Activated naive CD8-positive, alpha-beta T cell treated with anti-CD3 and anti-CD28 coated beads, Interleukin-2, amount 50 U/mL, for 24 hours (primary cell): ENCODE measurements around the gene SLC66A1.

Experiments
- ATAC-seq: fragments of 150-1000 bp; cut with Tn5 transposase; one replicate; pipeline ENCODE4 v1.10.0; 2021
- DNase-seq: peaks from one replicate; pipeline ENCODE4 v3.0.0; 2021
- H3K27ac Mint-ChIP-seq: one replicate; pipeline ENCODE4 v1.8.0; 2021; ENCODE audit warnings: mild to moderate bottlenecking, mixed read lengths
- H3K27me3 Mint-ChIP-seq: one replicate; pipeline ENCODE4 v1.8.0; 2021; ENCODE audit warnings: mixed read lengths
- H3K36me3 Mint-ChIP-seq: one replicate; pipeline ENCODE4 v1.8.0; 2021; ENCODE audit warnings: low read depth, mixed read lengths
- H3K4me1 Mint-ChIP-seq: one replicate; pipeline ENCODE4 v1.8.0; 2021; ENCODE audit warnings: mixed read lengths
- H3K4me3 Mint-ChIP-seq: one replicate; pipeline ENCODE4 v1.8.0; 2021; ENCODE audit warnings: mild to moderate bottlenecking, moderate library complexity, mixed read lengths
- H3K9me3 Mint-ChIP-seq: one replicate; pipeline ENCODE4 v1.8.0; 2021; ENCODE audit warnings: mixed read lengths

SLC66A1 gene

DNA sequence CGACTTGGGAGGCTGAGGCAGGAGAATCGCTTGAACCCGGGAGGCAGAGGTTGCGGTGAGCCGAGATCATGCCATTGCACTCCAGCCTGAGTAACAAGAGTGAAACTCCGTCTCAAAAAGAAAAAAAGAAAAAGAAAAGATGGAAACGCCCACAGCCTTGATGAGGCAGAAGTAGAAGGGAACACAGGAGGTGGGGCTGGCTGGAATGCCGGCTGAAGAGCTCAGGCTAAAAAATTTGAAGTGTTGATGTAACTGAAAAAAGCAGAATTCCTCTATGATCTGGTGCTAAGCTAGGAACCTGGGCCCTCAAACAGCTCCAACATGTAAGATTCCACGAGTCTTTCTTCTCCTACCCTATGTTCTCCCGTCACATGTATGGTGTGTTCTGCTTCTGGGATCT lies 53.6 kb downstream of the SLC66A1 start:
- H3K27ac Mint-ChIP-seq: no peak overlapping the region
- H3K4me1 Mint-ChIP-seq: peaks cover 23% of the 10 kb centered on the region
- ATAC-seq (no peak), DNase-seq (no peak)
- H3K4me3 Mint-ChIP-seq: no peak overlapping the region
- peaks cover 10% of the 10 kb centered on the region for H3K36me3 Mint-ChIP-seq
- H3K9me3 Mint-ChIP-seq: no peaks in the 10 kb centered on the region
- no peaks in the 10 kb centered on the region for H3K27me3 Mint-ChIP-seq

DNA sequence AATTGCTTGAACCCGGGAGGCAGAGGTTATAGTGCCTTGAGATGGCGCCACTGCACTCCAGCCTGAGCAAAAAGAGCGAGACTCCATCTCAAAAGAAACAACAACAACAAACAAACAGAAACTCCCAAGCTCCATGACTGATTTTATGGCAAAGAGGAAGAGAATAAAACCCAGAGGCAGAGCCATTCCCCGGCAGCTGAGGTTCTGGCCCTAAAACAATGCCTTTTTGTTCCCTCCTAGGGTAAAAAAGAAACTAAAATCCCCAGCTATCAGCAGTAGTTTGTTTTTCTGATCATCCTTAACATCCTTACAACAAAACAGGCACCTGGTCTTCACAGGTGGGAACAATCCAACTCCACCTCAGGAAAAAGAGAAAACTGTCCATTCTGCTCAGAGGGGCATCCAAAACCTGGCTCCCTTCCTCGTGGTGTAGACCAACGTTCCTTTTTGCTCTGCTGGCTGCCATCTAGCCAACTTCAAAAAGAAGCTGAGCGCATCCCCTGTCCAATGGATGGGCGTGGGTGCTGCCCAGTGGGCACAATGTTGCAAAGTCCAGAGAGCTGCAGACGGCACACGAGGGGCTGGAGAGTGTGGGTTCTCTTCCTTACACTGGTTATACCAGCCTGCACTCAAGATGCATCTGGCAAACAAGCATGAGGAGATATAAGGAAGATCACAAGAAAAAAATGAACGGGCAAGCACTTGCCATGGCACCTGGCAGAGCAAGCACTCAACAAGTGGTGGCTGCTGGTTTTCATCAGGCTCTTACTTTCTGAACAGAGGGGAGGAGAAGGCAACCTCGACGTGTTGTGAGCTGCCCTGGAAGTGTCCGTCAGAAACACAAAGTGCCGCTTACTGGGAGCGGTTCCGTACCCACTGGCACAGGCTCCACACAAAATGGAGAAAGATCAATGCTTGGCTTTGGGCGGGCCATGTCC lies 54.7 kb downstream of the SLC66A1 start:
- Mint-ChIP-seq H3K4me1 (peaks cover 13% of the 10 kb centered on the region), H3K36me3 (peaks cover 12% of the 10 kb centered on the region), H3K9me3 (no peaks in the 10 kb centered on the region), H3K27me3 (no peaks in the 10 kb centered on the region), H3K27ac (peak overlapping the region; percentile 31), H3K4me3 (no peak overlapping the region)
- ATAC-seq (no peak), DNase-seq (no peak)

DNA sequence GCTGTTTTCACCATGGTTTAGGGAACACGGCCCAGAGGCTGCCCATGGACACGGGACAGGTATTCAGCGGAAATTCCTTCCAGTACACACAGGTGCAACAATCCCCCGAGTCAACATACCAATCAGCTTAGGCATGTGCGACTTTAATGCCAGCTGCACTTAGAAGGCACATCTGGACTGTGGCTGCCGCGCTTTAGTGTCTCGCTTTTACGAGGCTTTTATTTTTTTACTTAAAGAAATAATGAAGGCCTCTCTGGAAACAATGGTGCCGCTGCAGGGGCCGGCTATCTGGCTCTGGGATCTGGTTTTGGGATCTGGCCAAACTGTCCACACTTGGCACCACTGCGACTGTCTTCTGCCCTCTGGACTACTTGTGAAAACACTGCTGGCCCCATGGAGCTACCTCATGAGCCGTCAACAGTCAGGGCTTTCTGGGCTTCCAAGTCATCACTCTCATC lies 55.5 kb downstream of the SLC66A1 start:
- H3K9me3 Mint-ChIP-seq: no peaks in the 10 kb centered on the region
- ATAC-seq (no peak), DNase-seq (no peak)
- H3K36me3 Mint-ChIP-seq: peaks cover 11% of the 10 kb centered on the region
- no peaks in the 10 kb centered on the region for H3K27me3 Mint-ChIP-seq
- peaks cover 7% of the 10 kb centered on the region for H3K4me1 Mint-ChIP-seq
- H3K4me3 Mint-ChIP-seq: no peak overlapping the region
- no peak overlapping the region for H3K27ac Mint-ChIP-seq

DNA sequence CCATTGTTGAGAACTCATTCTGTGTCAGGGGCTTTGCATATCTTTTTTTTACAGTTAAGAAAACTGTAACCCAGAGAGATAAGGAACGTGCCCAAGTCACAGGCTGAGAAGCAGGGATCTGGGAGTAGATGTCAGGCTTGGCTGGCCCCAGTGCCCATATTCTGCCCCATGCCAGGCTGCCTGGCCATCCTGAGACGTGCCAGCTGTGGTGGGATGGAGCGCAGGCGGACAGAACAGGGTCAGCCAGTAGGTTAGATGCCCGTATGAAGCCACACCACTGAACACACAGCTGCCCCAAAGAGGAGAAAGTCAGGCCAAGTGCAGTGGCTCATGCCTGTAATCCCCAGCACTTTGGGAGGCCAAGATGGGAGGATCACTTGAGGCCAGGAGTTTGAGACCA lies 55.9 kb downstream of the SLC66A1 start:
- Mint-ChIP-seq H3K36me3 (peaks cover 7% of the 10 kb centered on the region), H3K27me3 (no peaks in the 10 kb centered on the region), H3K27ac (no peak overlapping the region), H3K4me3 (no peak overlapping the region), H3K4me1 (peaks cover 4% of the 10 kb centered on the region), H3K9me3 (no peaks in the 10 kb centered on the region)
- DNase-seq: no peak
- ATAC-seq: no peak

DNA sequence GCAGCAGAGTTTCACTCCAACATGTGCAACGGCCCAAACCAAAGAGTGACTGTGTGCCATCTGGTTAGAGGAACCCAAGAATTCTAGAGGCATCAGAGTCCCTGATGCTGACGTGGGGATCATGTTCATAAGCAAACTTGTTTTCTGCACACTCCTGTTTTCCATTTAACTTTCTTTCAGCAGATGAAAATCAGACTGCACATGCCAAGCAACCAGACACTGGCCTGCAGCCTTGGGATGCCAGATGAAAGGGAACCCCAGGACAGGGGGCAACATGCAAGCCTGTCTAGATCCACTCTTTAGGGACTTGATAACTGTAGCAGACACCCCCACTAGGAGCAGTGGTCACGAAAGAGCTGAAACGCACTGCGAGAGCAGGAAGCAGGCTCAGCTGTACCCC lies 56.8 kb downstream of the SLC66A1 start:
- Mint-ChIP-seq H3K4me3 (no peak overlapping the region), H3K9me3 (no peaks in the 10 kb centered on the region), H3K27ac (no peak overlapping the region), H3K4me1 (peaks cover 4% of the 10 kb centered on the region), H3K36me3 (peaks cover 5% of the 10 kb centered on the region), H3K27me3 (no peaks in the 10 kb centered on the region)
- DNase-seq (no peak), ATAC-seq (no peak)

DNA sequence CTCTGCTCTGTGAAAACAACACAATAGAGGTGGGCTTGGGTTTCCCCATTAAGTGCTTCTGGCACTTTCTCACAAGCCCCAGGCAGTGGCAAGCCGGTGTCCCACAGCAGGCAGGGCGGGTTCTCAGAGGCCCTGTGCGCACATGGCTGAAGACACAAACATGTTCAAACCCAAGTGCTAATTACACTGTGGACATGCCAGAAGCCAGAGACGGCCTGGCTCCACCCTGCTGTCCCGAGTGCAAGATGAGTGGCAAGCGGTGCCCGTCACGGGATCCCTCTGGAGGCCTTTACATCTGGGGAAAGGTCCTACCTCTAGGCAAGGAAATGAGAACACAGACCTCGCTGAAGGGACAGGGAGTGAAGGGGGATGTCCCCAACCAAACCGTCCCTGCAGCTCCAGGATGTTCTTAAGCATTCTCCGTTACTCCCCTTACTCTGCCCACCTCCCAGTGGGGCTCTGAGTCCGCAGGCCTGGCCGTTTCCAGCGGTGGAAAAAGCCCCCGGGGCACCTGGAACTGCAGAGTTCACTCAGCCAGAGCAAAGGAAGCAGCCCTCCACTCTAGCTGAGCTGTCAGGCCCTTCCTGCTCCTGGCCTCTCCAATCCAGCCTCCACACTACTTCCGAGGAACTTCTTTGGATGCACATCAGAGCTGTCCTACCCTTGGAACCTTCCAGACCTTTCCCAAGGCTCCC lies 57.4 kb downstream of the SLC66A1 start:
- H3K27ac Mint-ChIP-seq: no peak overlapping the region
- peaks cover 3% of the 10 kb centered on the region for H3K36me3 Mint-ChIP-seq
- ATAC-seq (no peak), DNase-seq (no peak)
- H3K4me1 Mint-ChIP-seq: peaks cover 4% of the 10 kb centered on the region
- H3K4me3 Mint-ChIP-seq: no peak overlapping the region
- H3K27me3 Mint-ChIP-seq: no peaks in the 10 kb centered on the region
- no peaks in the 10 kb centered on the region for H3K9me3 Mint-ChIP-seq

DNA sequence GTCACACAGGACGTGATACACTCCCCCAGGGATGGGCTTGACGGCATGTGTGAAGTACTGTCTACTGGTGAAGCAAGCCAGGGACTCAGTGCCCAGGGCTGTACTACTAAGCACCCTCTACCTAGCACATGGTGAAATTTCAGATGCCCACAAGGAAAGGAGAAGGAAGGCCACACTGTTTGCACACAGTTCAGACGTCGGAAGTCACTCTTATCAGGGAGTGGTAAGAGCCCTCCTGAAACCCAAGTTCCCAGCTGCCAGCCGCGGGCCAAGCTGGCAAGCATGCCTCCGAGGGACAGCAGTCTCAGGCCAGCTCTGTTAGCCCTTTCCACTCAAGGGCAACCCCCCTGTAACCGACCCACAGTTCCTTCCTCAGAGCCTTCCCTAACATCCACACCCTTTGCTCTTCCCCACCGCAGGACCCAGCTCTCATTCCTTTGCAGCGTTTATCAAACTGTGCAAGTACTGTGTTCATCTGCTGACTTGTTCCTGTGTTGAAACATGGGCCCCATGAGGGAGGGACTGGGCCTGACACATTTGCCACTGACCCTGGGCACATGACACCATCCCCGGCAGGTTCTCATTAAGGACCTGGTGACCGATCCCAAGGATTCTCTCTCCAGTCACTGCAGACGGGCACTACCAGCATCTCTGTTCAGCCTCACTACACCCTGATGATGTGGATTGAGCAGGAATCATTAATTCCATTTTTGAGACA lies 58.5 kb downstream of the SLC66A1 start:
- no peak overlapping the region for H3K4me3 Mint-ChIP-seq
- H3K27ac Mint-ChIP-seq: peak overlapping the region; percentile 59
- peaks cover 4% of the 10 kb centered on the region for H3K4me1 Mint-ChIP-seq
- H3K9me3 Mint-ChIP-seq: no peaks in the 10 kb centered on the region
- DNase-seq (no peak), ATAC-seq (no peak)
- H3K27me3 Mint-ChIP-seq: no peaks in the 10 kb centered on the region
- peaks cover 7% of the 10 kb centered on the region for H3K36me3 Mint-ChIP-seq

DNA sequence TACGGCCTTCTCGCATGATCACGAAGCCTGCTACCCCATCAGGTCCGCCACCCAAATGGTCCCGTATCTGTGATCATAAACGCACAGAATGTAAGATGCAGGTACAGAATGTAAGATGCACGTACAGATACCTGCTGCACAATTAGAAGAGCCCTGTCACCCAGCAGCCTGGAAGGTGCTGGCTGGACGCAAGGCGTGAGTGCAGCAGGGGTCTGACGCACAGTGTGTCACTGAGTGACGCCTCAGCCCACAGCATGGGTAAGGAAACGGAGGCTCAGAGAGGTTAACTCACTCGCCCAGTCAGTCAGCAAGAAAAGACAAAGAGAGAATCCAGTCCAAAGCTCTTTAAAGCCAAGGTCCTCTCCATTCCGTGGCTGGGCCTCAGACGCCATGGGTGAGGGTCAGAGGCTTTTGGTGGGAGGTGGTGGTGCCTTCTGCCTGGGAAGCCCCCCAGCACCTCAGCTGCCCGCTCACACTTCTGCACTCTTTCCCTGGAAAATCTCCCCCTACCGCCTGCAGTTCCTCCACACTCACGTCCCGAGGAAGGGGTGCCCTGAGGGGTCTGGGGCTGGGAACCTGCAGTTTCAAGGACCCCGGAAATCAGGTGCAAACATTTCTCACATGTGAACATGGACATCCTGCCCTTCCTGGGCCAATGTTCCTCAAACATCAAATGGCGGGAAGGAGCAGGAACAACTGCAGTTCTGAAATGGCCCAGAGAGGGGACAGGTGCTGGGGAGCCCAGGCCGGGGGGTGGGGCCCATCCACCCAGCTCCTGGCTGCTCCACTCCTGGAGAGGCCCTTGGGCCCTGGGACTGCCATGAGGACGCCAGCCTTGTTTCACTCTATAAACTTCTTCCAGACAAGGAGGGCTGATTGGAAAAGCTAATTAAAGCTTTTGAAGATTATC lies 59.4 kb downstream of the SLC66A1 start:
- ATAC-seq (no peak), DNase-seq (no peak)
- Mint-ChIP-seq H3K27me3 (no peaks in the 10 kb centered on the region), H3K4me3 (no peak overlapping the region), H3K9me3 (no peaks in the 10 kb centered on the region), H3K36me3 (peaks cover 12% of the 10 kb centered on the region), H3K27ac (no peak overlapping the region), H3K4me1 (peaks cover 4% of the 10 kb centered on the region)

DNA sequence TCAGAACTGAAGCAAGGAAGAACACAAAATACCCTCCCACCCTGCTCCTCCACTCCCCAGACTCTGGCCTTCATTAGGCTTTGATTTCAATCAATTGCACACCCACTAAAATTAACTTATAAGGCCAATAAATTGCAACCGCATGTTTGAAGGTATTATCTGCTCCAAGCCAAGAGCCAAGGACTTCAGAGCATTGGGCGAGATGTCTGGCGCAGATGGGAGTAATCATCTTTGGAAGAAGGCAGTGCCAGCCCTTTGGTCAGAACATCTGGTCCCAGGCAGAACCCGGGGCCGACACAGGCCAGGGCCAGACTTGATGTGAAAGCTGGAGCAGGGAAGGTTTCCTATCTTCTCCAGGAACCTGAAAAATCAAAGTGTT lies 60.0 kb downstream of the SLC66A1 start:
- DNase-seq (no peak), ATAC-seq (no peak)
- no peaks in the 10 kb centered on the region for H3K27me3 Mint-ChIP-seq
- no peak overlapping the region for H3K4me3 Mint-ChIP-seq
- H3K9me3 Mint-ChIP-seq: no peaks in the 10 kb centered on the region
- peaks cover 17% of the 10 kb centered on the region for H3K36me3 Mint-ChIP-seq
- H3K4me1 Mint-ChIP-seq: peaks cover 9% of the 10 kb centered on the region
- peak overlapping the region; percentile 46 for H3K27ac Mint-ChIP-seq

DNA sequence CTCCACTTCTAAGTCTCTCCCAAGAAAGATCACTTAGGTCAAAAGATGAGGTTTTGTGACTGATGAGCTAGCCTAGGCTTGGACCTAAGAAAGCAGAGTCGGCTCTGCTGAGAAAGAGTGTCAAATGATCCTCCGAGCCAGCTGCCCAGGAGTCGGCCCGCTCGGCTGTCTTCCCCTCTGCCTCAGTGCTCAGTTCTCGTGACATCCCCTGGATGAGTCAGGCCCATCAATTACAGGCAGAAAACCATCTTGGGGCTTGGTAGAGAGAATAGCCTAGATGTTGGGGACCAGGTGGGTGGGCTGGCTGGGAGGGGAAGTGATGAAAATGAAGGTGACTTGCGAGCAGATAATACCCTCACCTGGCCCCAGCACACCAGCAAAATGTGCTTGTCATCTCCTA lies 60.5 kb downstream of the SLC66A1 start:
- Mint-ChIP-seq H3K27ac (peak overlapping the region; percentile 46), H3K36me3 (peaks cover 21% of the 10 kb centered on the region), H3K4me3 (no peak overlapping the region), H3K4me1 (peaks cover 11% of the 10 kb centered on the region), H3K9me3 (no peaks in the 10 kb centered on the region), H3K27me3 (no peaks in the 10 kb centered on the region)
- ATAC-seq (no peak), DNase-seq (no peak)

DNA sequence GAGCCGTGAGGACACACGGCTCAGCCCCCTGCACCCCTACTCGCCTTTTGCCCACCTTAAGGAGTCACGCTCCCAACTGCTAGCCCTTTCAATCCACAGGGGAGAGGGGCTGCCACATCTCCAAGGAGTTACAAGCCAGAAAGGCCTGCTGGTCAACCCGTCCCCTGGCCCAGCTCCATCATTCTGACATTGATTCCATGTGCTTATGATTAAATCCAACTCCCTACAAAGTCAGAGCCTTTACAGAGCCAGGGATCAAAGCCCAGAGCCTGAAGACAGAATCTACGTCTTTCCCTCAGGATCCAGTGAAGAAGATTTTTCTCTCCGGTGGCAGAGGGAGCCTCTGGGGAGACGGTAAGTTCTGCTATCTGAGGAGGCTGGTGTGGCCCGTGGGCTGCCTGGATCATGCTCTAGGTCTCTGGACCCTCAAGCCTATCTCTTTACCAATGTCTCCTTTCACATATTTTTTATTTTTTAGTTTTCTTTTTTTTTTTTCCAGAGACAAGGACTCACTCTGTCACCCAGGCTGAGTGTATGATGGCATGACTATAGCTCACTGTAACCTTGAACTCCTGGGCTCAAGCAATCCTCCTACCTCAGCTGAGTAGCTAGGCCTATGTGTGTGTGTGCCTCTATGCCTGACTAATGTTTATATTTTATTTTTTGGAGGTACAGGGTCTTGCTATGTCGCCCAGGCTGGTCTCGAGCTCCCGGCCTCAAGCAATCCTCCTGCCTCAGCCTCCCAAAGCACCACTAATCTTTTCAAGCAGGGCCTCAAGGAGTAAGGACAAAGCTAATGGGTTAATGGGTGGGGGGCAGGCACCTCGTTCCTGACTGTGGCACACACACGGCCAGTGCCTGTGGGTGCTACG lies 61.3 kb downstream of the SLC66A1 start:
- ATAC-seq (no peak), DNase-seq (no peak)
- no peak overlapping the region for H3K4me3 Mint-ChIP-seq
- H3K27me3 Mint-ChIP-seq: no peaks in the 10 kb centered on the region
- H3K4me1 Mint-ChIP-seq: peaks cover 19% of the 10 kb centered on the region
- no peaks in the 10 kb centered on the region for H3K9me3 Mint-ChIP-seq
- H3K36me3 Mint-ChIP-seq: peaks cover 28% of the 10 kb centered on the region
- H3K27ac Mint-ChIP-seq: peak overlapping the region; percentile 9

DNA sequence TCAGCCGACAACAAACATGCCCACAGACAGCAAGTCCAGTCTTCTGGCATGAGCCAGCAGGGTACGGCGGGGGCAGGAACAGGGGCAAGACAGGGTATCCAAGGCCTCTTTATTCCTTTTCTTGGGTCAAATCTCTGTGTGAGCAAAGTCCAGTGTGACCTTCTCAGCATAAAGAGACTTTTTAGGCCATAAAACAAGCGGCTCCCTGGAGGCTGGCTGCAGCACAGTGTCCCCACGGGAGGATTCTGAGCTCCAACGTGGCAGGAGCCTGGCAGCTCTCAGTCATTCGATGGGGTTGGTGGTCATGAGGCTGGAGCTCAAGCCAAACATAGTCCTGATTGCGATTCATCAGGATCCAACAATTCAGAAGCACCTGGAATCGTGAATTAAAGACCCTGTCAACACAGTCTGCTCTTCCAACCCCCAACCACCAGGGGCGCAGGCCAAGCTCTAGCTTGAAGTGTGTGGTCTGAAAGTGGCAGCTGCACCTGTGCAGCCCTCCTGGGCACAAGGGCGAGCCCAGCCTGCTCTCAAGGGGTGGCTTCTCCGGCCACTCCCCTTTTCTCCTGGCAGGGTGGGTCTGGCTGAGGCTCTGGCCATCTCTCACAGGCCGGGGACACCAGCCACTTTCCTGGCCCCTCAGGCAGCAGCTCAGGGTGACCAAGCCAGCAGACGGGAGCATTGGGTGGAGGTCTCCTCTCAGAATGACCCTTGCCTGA lies 62.1 kb downstream of the SLC66A1 start:
- Mint-ChIP-seq H3K4me3 (no peak overlapping the region), H3K27ac (peak overlapping the region; percentile 8), H3K36me3 (peaks cover 32% of the 10 kb centered on the region), H3K9me3 (no peaks in the 10 kb centered on the region), H3K4me1 (peaks cover 24% of the 10 kb centered on the region), H3K27me3 (no peaks in the 10 kb centered on the region)
- ATAC-seq: no peak
- DNase-seq: no peak

DNA sequence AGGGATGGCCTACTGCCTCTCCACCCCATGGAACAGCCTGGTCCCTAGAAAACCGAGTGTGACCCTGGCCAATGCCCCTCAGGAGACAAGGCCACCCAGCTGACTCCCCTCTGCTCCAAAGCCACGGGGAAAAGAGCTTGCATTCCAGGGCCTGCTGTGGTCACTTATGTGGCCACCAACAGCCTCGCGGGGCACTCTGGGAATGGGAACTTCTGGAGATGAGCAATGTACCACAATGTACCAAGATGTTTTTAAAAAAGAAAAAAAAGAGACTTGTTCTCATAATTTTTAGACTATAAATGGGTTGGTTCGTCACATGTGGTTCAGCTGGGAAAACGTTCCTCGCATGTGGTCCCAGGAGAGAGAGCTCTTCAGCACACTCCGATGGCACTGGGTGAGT lies 62.8 kb downstream of the SLC66A1 start:
- Mint-ChIP-seq H3K4me1 (peaks cover 30% of the 10 kb centered on the region), H3K36me3 (peaks cover 37% of the 10 kb centered on the region), H3K9me3 (no peaks in the 10 kb centered on the region), H3K27me3 (no peaks in the 10 kb centered on the region), H3K27ac (peak overlapping the region; percentile 8), H3K4me3 (no peak overlapping the region)
- DNase-seq (no peak), ATAC-seq (no peak)
